ENCODE data around the gene ZNF217.
"Not testable (repeated sequence)": the region's sequence is repeated elsewhere in the genome, so short reads cannot be mapped to it uniquely, and the experiment has no call there.

ZNF217 gene

GRCh38 chr20:53524589-53525312, 68.9 kb downstream of the ZNF217 start:
- no peak for DNase-seq (ENCODE audit: low read depth)

GRCh38 chr20:53523615-53524014, 70.0 kb downstream of the ZNF217 start:
- DNase-seq (ENCODE audit: low read depth): not testable (repeated sequence)

GRCh38 chr20:53522696-53523095, 70.9 kb downstream of the ZNF217 start:
- DNase-seq (ENCODE audit: low read depth): no peak

GRCh38 chr20:53522026-53522425, 71.6 kb downstream of the ZNF217 start:
- DNase-seq (ENCODE audit: low read depth): no peak

GRCh38 chr20:53521421-53521820, 72.2 kb downstream of the ZNF217 start:
- peak; percentile 57 for DNase-seq (ENCODE audit: low read depth)

GRCh38 chr20:53517146-53517545, 76.5 kb downstream of the ZNF217 start:
- DNase-seq (ENCODE audit: low read depth): no peak
